Endothelial cell (in vitro differentiated cells): Measurements from ENCODE around the gene PLD1. TPM values are rescaled to one million over a fixed set of nuclear protein-coding genes. Genes with fewer than 3 reads are reported as not detected.

Experiments used
- DNase-seq: peaks from one replicate; pipeline ENCODE4 v3.0.0; 2021; ENCODE audit warnings: low spot score
- H3K27ac Mint-ChIP-seq: one replicate; pipeline ENCODE4 v1.8.0; 2021; ENCODE audit warnings: mixed read lengths, inconsistent platforms; ENCODE audit not compliant: unreplicated experiment
- H3K27me3 Mint-ChIP-seq: one replicate; pipeline ENCODE4 v1.8.0; 2021; ENCODE audit warnings: mild to moderate bottlenecking, moderate library complexity, mixed read lengths, inconsistent platforms; ENCODE audit not compliant: unreplicated experiment
- H3K36me3 Mint-ChIP-seq: one replicate; pipeline ENCODE4 v1.8.0; 2021; ENCODE audit warnings: mild to moderate bottlenecking, low read depth, mixed read lengths, inconsistent platforms; ENCODE audit not compliant: unreplicated experiment
- H3K4me1 Mint-ChIP-seq: one replicate; pipeline ENCODE4 v1.8.0; 2021; ENCODE audit warnings: mild to moderate bottlenecking, mixed read lengths, inconsistent platforms; ENCODE audit not compliant: unreplicated experiment
- H3K4me3 Mint-ChIP-seq: one replicate; pipeline ENCODE4 v1.8.0; 2021; ENCODE audit warnings: mild to moderate bottlenecking, mixed read lengths, inconsistent platforms; ENCODE audit not compliant: unreplicated experiment
- H3K9me3 Mint-ChIP-seq: one replicate; pipeline ENCODE4 v1.8.0; 2021; ENCODE audit warnings: mixed read lengths, inconsistent platforms; ENCODE audit not compliant: unreplicated experiment
- total RNA-seq: library from RNA; stranded (reverse); fragmentation: NEBNext Ultra II Directional; extraction: Animal tissue kit (Norgen Biotek cat#: 25700); gene quantifications from one replicate; pipeline ENCODE4 v1.2.1, GENCODE V29; 2021; ENCODE audit not compliant: unreplicated experiment
- TF ChIP-seq, protein P1 (sequence below): fragments of 200-600 bp; sonication (generic); IDR thresholded peaks from one replicate; pipeline ENCODE4 v1.5.0; 2021; ENCODE audit warnings: antibody characterized with exemption; ENCODE audit not compliant: unreplicated experiment

PLD1 gene
- total RNA-seq, 1 donor from 2014 or later: 61.5 TPM

DNA sequence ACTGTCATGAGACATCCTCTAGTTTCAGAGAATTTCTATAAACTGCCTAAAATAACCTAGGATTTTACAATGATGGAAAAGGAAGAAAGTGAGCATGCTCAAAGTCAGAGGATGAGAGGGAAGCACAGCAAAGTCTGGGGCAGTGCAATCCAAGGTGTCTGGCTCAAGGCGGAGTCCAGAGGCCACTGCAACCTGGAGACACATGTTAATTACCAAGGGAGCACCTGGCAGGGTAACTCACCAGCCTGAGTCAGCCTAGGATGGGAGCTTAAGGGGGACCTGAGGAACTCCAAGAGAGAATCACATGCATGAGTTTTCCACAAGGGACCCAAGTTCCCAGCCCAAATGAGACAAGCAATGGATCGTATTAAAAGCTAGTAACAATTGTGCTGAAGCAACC is 49.8 kb downstream of the PLD1 start:
- Mint-ChIP-seq H3K4me1 (no peaks in the 10 kb centered on the region), H3K9me3 (no peaks in the 10 kb centered on the region), H3K27ac (no peak overlapping the region), H3K4me3 (no peak overlapping the region), H3K36me3 (peaks cover 9% of the 10 kb centered on the region), H3K27me3 (no peaks in the 10 kb centered on the region)
- TF ChIP-seq, protein P1, sequence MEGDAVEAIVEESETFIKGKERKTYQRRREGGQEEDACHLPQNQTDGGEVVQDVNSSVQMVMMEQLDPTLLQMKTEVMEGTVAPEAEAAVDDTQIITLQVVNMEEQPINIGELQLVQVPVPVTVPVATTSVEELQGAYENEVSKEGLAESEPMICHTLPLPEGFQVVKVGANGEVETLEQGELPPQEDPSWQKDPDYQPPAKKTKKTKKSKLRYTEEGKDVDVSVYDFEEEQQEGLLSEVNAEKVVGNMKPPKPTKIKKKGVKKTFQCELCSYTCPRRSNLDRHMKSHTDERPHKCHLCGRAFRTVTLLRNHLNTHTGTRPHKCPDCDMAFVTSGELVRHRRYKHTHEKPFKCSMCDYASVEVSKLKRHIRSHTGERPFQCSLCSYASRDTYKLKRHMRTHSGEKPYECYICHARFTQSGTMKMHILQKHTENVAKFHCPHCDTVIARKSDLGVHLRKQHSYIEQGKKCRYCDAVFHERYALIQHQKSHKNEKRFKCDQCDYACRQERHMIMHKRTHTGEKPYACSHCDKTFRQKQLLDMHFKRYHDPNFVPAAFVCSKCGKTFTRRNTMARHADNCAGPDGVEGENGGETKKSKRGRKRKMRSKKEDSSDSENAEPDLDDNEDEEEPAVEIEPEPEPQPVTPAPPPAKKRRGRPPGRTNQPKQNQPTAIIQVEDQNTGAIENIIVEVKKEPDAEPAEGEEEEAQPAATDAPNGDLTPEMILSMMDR: no peak
- DNase-seq: no peak

DNA sequence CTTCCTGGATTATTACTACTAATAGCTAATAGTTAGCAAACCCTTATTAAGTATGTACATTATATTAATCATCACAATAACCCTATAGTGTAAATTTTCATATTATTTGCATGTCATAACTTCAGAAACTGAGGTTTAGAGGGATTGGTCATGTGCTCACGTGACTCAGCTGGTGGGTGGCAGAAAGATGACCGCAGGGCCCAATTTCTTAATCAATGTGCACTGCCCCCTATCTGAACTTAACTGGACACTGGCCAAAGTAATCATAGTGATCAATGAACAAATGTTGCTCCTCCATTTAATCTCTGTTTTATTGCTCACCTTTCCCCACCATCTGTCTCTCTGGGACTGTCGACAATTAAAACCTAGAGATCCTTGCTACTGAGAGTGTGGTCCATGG is 52.2 kb downstream of the PLD1 start:
- H3K27ac Mint-ChIP-seq: no peak overlapping the region
- H3K36me3 Mint-ChIP-seq: peaks cover 4% of the 10 kb centered on the region
- H3K4me3 Mint-ChIP-seq: no peak overlapping the region
- no peaks in the 10 kb centered on the region for H3K4me1 Mint-ChIP-seq
- no peaks in the 10 kb centered on the region for H3K27me3 Mint-ChIP-seq
- DNase-seq: no peak
- TF ChIP-seq, protein P1: no peak
- H3K9me3 Mint-ChIP-seq: no peaks in the 10 kb centered on the region

DNA sequence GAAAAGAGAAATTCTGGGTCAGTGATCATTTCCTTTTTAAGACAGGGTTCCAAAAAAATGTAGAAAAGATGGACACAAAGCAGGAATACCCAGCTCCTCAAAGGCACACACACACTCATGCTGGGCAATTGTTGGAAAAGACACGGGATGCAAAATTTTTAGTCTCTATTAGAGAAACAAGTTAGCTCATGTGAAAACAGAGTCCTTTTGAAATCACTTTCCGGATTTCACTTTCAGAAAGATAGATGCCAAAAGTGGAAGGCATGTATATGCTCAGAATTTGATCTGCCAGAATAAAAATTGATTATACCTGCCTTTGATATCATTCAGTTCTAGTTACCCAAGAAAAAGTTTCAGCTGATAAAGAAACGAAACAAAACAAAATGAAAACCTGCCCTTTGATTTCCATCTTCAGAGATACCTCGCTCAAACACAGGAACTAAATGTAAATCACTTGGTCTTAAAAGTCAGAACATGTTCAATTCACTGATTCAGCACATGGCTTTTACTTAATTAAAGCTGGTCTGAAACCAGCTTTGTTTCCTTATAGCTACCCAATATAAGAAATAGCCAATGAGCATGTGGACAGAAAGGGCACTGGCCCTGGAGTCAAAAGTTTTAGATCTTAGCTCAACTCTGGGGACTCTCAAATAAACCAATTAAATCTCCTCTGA is 52.8 kb downstream of the PLD1 start:
- Mint-ChIP-seq H3K36me3 (peaks cover 4% of the 10 kb centered on the region), H3K4me3 (no peak overlapping the region), H3K27ac (no peak overlapping the region), H3K4me1 (no peaks in the 10 kb centered on the region), H3K9me3 (no peaks in the 10 kb centered on the region), H3K27me3 (no peaks in the 10 kb centered on the region)
- DNase-seq: no peak
- TF ChIP-seq, protein P1: no peak

DNA sequence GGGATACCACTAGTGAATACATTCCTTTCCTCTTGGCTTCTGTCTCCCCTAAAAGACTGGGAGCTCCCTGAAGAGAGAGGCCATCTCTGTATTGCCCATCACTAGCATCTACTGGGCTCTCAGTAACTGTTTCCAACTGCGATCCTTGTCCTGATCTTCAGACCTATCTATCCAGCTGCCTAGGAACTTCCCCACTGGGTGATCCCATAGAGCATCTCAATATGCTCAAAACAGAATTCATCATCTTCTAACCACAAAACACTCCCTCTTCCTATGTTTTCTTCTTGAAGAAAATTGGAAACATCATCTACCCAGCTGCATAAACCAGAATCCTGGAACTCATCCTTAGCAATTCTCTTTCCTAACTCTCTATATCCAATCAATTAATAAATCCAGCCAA is 54.6 kb downstream of the PLD1 start:
- DNase-seq: no peak
- Mint-ChIP-seq H3K27me3 (no peaks in the 10 kb centered on the region), H3K36me3 (no peaks in the 10 kb centered on the region), H3K4me3 (no peak overlapping the region), H3K9me3 (no peaks in the 10 kb centered on the region), H3K4me1 (no peaks in the 10 kb centered on the region), H3K27ac (no peak overlapping the region)
- TF ChIP-seq, protein P1: no peak

DNA sequence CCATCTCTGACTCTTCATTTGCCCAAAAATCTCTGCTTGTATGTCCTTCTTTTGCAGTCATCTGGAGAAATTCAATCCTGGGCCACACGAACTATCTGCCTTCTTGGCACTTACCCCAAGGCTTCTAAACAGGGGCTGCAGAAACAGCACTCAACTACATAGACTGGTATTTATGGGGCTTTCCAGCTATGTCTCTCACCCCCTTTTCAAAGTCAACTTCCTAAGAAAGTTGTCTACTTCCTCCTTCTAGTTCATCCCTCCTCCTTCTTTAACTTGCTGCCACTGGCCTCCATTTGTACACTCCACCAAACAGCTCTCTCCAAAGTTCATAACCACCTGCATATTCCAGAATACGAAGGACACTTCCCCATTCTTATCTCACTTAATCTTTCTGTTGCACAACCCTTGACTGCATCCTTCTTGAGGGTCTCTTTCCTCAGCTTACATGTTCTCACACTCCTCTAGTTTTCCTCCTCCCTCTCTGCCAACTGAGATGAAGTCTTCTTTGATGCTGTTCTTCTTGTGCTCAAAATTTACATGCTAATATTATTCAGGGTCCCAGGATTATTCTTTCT is 55.2 kb downstream of the PLD1 start:
- H3K4me1 Mint-ChIP-seq: no peaks in the 10 kb centered on the region
- no peak for DNase-seq
- H3K27ac Mint-ChIP-seq: no peak overlapping the region
- no peaks in the 10 kb centered on the region for H3K9me3 Mint-ChIP-seq
- H3K27me3 Mint-ChIP-seq: no peaks in the 10 kb centered on the region
- TF ChIP-seq, protein P1: no peak
- H3K36me3 Mint-ChIP-seq: no peaks in the 10 kb centered on the region
- no peak overlapping the region for H3K4me3 Mint-ChIP-seq
